ENCODE results near the gene NDUFB8.
A peak's percentile ranks its signal among the peaks of the same experiment; 100 is the strongest.

The NDUFB8 gene

DNA sequence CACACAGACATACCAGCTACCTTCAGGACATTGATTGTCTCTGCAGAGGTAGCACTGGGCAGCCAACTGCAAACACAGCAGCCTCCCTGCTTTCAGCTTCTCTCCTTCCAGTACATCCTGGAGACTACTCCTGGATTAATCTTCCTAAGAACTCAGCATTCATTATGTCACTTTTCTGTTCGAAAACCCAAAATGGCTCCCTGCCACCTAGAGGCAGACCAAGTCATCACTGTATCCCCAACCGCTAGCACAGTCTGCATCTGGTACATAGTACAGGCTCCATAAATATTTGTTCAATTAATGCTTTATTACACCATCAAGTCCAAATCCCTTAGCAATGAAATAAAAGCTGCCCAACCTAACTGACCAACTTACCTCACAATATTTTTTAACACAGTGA lies 5.0 kb downstream of the NDUFB8 start:
- H3K4me2 ChIP-seq (ENCODE audit: insufficient read depth, low read length): no peak overlapping the region
- H3K79me2 ChIP-seq (ENCODE audit: insufficient read depth, low read length): peaks cover 37% of the 10 kb centered on the region
- H4K20me1 ChIP-seq (ENCODE audit: insufficient read depth, low read length): peaks cover 14% of the 10 kb centered on the region
- H3K36me3 ChIP-seq (ENCODE audit: insufficient read depth, low read length): peaks cover 64% of the 10 kb centered on the region
- no peak overlapping the region for H2AFZ ChIP-seq (ENCODE audit: low read depth, low read length)
- peaks cover 30% of the 10 kb centered on the region for H3K4me1 ChIP-seq (ENCODE audit: insufficient read depth, low read length)
- no peak overlapping the region for H3K4me3 ChIP-seq (ENCODE audit: low read depth in 1 of 2, low read length in 2 of 2)
- H3K9me3 ChIP-seq (ENCODE audit: insufficient read depth, low read length, severe bottlenecking): no peaks in the 10 kb centered on the region
- TF ChIP-seq, protein P1, sequence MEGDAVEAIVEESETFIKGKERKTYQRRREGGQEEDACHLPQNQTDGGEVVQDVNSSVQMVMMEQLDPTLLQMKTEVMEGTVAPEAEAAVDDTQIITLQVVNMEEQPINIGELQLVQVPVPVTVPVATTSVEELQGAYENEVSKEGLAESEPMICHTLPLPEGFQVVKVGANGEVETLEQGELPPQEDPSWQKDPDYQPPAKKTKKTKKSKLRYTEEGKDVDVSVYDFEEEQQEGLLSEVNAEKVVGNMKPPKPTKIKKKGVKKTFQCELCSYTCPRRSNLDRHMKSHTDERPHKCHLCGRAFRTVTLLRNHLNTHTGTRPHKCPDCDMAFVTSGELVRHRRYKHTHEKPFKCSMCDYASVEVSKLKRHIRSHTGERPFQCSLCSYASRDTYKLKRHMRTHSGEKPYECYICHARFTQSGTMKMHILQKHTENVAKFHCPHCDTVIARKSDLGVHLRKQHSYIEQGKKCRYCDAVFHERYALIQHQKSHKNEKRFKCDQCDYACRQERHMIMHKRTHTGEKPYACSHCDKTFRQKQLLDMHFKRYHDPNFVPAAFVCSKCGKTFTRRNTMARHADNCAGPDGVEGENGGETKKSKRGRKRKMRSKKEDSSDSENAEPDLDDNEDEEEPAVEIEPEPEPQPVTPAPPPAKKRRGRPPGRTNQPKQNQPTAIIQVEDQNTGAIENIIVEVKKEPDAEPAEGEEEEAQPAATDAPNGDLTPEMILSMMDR (IDR thresholded peaks at IDR 0.05; ENCODE audit: borderline replicate concordance, extremely low read depth, low read length, poor library complexity, severe bottlenecking): peak; percentile 25
- TF ChIP-seq EZH2 (IDR thresholded peaks at IDR 0.05; ENCODE audit: borderline replicate concordance, low read depth, low read length, severe bottlenecking): no peak
- no peaks in the 10 kb centered on the region for H3K27me3 ChIP-seq (ENCODE audit: insufficient read depth, low read length, poor library complexity)
- no peak for ATAC-seq (ENCODE audit: insufficient read depth, low read depth)
- no peak overlapping the region for H3K27ac ChIP-seq (ENCODE audit: low read length)
- no peak overlapping the region for H3K9ac ChIP-seq (ENCODE audit: low read depth, low read length)
- DNase-seq: no peak

DNA sequence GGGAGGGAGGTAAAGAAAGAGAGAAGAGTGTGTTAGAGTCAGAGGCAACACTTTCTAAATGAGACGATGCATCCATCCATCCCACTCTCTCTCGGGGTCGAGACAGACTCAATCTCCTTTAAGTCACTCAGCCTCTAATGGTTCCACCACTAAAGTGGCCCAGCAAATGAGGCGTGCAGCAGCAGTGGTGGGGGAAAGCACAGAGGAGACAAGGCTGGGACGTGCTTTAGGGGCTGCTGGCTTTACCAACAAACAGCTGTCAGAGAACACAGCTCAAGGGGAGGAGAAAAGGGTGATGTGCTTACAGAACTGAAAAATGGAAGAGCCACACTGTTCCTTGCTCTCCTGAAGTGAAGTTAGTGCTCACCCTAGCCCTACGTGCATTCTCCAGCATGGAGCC lies 5.5 kb downstream of the NDUFB8 start:
- H3K27me3 ChIP-seq (ENCODE audit: insufficient read depth, low read length, poor library complexity): no peaks in the 10 kb centered on the region
- ATAC-seq (ENCODE audit: insufficient read depth, low read depth): no peak
- H3K9ac ChIP-seq (ENCODE audit: low read depth, low read length): no peak overlapping the region
- no peak overlapping the region for H3K27ac ChIP-seq (ENCODE audit: low read length)
- no peak overlapping the region for H2AFZ ChIP-seq (ENCODE audit: low read depth, low read length)
- no peaks in the 10 kb centered on the region for H3K9me3 ChIP-seq (ENCODE audit: insufficient read depth, low read length, severe bottlenecking)
- H3K36me3 ChIP-seq (ENCODE audit: insufficient read depth, low read length): peaks cover 66% of the 10 kb centered on the region
- DNase-seq: no peak
- no peak overlapping the region for H3K4me2 ChIP-seq (ENCODE audit: insufficient read depth, low read length)
- peaks cover 30% of the 10 kb centered on the region for H3K4me1 ChIP-seq (ENCODE audit: insufficient read depth, low read length)
- peaks cover 33% of the 10 kb centered on the region for H3K79me2 ChIP-seq (ENCODE audit: insufficient read depth, low read length)
- H4K20me1 ChIP-seq (ENCODE audit: insufficient read depth, low read length): peaks cover 14% of the 10 kb centered on the region
- TF ChIP-seq, protein P1 (IDR thresholded peaks at IDR 0.05; ENCODE audit: borderline replicate concordance, extremely low read depth, low read length, poor library complexity, severe bottlenecking): no peak
- no peak for TF ChIP-seq EZH2 (IDR thresholded peaks at IDR 0.05; ENCODE audit: borderline replicate concordance, low read depth, low read length, severe bottlenecking)
- H3K4me3 ChIP-seq (ENCODE audit: low read depth in 1 of 2, low read length in 2 of 2): no peak overlapping the region

DNA sequence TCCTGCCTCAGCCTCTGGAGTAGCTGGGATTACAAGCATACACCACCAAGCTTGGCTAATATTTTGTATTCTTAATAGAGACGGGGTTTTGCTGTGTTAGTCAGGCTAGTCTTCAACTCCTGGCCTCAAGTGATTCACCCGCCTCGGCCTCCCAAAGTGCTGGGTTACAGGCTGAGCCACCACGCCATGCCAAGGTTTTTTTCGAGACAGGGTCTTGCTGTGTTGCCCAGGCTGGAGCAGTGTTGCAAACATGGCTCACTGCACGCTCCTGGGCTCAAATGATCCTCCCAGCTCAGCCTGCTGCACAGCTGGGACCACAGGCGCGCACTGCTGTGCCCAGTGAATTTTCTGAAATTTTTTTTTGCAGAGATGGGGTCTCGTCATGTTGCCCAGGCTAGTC lies 6.7 kb downstream of the NDUFB8 start:
- DNase-seq: no peak

More for the DNA sequence above, 6.7 kb downstream of the NDUFB8 start:
- Histone ChIP-seq H2AFZ (ENCODE audit: low read depth, low read length) (no peak overlapping the region), H3K27me3 (ENCODE audit: insufficient read depth, low read length, poor library complexity) (no peaks in the 10 kb centered on the region), H3K36me3 (ENCODE audit: insufficient read depth, low read length) (peaks cover 60% of the 10 kb centered on the region), H3K9me3 (ENCODE audit: insufficient read depth, low read length, severe bottlenecking) (no peaks in the 10 kb centered on the region), H3K4me1 (ENCODE audit: insufficient read depth, low read length) (peaks cover 26% of the 10 kb centered on the region), H3K4me3 (ENCODE audit: low read depth in 1 of 2, low read length in 2 of 2) (no peak overlapping the region), H4K20me1 (ENCODE audit: insufficient read depth, low read length) (peaks cover 14% of the 10 kb centered on the region), H3K79me2 (ENCODE audit: insufficient read depth, low read length) (peaks cover 20% of the 10 kb centered on the region), H3K27ac (ENCODE audit: low read length) (no peak overlapping the region), H3K9ac (ENCODE audit: low read depth, low read length) (no peak overlapping the region), H3K4me2 (ENCODE audit: insufficient read depth, low read length) (no peak overlapping the region)
- no peak for ATAC-seq (ENCODE audit: insufficient read depth, low read depth)
- no peak for TF ChIP-seq EZH2 (IDR thresholded peaks at IDR 0.05; ENCODE audit: borderline replicate concordance, low read depth, low read length, severe bottlenecking)
- TF ChIP-seq, protein P1 (IDR thresholded peaks at IDR 0.05; ENCODE audit: borderline replicate concordance, extremely low read depth, low read length, poor library complexity, severe bottlenecking): no peak
